ENCODE results near the gene NAA38.

The NAA38 gene

DNA sequence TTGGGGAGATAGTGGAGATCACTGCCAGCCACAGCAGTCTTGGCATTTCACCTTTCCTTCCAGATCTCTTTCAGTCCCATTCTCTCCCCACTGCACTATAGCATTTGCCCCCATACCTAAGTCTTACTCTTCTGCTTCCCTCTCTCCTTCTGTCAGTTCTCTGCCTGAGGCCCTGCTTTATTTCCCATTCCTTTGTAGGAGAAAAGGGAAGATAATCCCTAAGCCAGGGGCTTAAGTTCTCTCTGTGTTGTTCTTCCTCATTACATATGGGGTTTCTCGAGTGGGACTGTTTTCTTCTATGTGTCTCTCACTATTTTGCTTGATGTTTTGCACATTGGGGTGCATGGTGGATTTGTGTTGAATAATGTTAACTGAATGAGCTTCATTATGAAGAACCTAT, 16.9 kb downstream of the NAA38 start:
- H3K9me3 ChIP-seq (ENCODE audit: insufficient read depth, low read length, severe bottlenecking): no peaks in the 10 kb centered on the region
- peak overlapping the region; percentile 95; the same call in 1 of the 2 replicates for H3K4me2 ChIP-seq (ENCODE audit: insufficient read depth, low read length)
- TF ChIP-seq, protein P1, sequence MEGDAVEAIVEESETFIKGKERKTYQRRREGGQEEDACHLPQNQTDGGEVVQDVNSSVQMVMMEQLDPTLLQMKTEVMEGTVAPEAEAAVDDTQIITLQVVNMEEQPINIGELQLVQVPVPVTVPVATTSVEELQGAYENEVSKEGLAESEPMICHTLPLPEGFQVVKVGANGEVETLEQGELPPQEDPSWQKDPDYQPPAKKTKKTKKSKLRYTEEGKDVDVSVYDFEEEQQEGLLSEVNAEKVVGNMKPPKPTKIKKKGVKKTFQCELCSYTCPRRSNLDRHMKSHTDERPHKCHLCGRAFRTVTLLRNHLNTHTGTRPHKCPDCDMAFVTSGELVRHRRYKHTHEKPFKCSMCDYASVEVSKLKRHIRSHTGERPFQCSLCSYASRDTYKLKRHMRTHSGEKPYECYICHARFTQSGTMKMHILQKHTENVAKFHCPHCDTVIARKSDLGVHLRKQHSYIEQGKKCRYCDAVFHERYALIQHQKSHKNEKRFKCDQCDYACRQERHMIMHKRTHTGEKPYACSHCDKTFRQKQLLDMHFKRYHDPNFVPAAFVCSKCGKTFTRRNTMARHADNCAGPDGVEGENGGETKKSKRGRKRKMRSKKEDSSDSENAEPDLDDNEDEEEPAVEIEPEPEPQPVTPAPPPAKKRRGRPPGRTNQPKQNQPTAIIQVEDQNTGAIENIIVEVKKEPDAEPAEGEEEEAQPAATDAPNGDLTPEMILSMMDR (IDR thresholded peaks at IDR 0.05; ENCODE audit: borderline replicate concordance, extremely low read depth, low read length, poor library complexity, severe bottlenecking): no peak
- TF ChIP-seq EZH2 (IDR thresholded peaks at IDR 0.05; ENCODE audit: borderline replicate concordance, low read depth, low read length, severe bottlenecking): no peak
- peaks cover 82% of the 10 kb centered on the region for H3K4me1 ChIP-seq (ENCODE audit: insufficient read depth, low read length)
- no peak overlapping the region for H3K27ac ChIP-seq (ENCODE audit: low read length)
- no peak overlapping the region for H3K4me3 ChIP-seq (ENCODE audit: low read depth in 1 of 2, low read length in 2 of 2)
- H3K36me3 ChIP-seq (ENCODE audit: insufficient read depth, low read length): peaks cover 2% of the 10 kb centered on the region; the same call in 1 of the 2 replicates
- no peak overlapping the region; the same call in 1 of the 2 replicates for H3K9ac ChIP-seq (ENCODE audit: low read depth, low read length)
- no peak for ATAC-seq (ENCODE audit: insufficient read depth, low read depth)
- H4K20me1 ChIP-seq (ENCODE audit: insufficient read depth, low read length): peaks cover 31% of the 10 kb centered on the region
- no peak overlapping the region for H2AFZ ChIP-seq (ENCODE audit: low read depth, low read length)
- no peaks in the 10 kb centered on the region for H3K79me2 ChIP-seq (ENCODE audit: insufficient read depth, low read length)
- no peak for DNase-seq
- H3K27me3 ChIP-seq (ENCODE audit: insufficient read depth, low read length, poor library complexity): peaks cover 49% of the 10 kb centered on the region

DNA sequence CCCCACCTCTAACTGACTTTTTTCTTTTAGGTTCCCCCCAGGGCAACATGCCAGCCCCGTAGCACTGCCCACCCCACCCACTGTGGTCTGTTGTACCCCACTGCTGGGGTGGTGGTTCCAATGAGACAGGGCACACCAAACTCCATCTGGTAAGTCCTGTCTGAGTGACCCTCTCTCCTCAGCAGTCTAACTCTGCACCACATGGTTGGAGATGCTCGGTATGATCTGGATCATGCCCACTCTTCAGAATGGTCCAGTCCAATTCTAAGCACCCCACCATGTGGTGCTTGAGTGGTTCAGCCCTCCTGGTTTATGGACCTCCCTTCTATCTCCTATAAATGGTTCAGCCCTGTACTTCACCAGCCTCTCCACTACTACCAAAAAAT, 17.5 kb downstream of the NAA38 start:
- peaks cover 29% of the 10 kb centered on the region for H4K20me1 ChIP-seq (ENCODE audit: insufficient read depth, low read length)
- no peak overlapping the region for H3K4me3 ChIP-seq (ENCODE audit: low read depth in 1 of 2, low read length in 2 of 2)
- H3K4me2 ChIP-seq (ENCODE audit: insufficient read depth, low read length): no peak overlapping the region
- DNase-seq (no peak), ATAC-seq (ENCODE audit: insufficient read depth, low read depth) (no peak)
- no peak overlapping the region for H3K27ac ChIP-seq (ENCODE audit: low read length)
- H3K79me2 ChIP-seq (ENCODE audit: insufficient read depth, low read length): no peaks in the 10 kb centered on the region
- H3K4me1 ChIP-seq (ENCODE audit: insufficient read depth, low read length): peaks cover 82% of the 10 kb centered on the region
- no peaks in the 10 kb centered on the region for H3K36me3 ChIP-seq (ENCODE audit: insufficient read depth, low read length)
- no peak overlapping the region for H3K9ac ChIP-seq (ENCODE audit: low read depth, low read length)
- peaks cover 49% of the 10 kb centered on the region for H3K27me3 ChIP-seq (ENCODE audit: insufficient read depth, low read length, poor library complexity)
- TF ChIP-seq EZH2 (IDR thresholded peaks at IDR 0.05; ENCODE audit: borderline replicate concordance, low read depth, low read length, severe bottlenecking): no peak
- TF ChIP-seq, protein P1 (IDR thresholded peaks at IDR 0.05; ENCODE audit: borderline replicate concordance, extremely low read depth, low read length, poor library complexity, severe bottlenecking): no peak
- H3K9me3 ChIP-seq (ENCODE audit: insufficient read depth, low read length, severe bottlenecking): no peaks in the 10 kb centered on the region
- no peak overlapping the region for H2AFZ ChIP-seq (ENCODE audit: low read depth, low read length)

DNA sequence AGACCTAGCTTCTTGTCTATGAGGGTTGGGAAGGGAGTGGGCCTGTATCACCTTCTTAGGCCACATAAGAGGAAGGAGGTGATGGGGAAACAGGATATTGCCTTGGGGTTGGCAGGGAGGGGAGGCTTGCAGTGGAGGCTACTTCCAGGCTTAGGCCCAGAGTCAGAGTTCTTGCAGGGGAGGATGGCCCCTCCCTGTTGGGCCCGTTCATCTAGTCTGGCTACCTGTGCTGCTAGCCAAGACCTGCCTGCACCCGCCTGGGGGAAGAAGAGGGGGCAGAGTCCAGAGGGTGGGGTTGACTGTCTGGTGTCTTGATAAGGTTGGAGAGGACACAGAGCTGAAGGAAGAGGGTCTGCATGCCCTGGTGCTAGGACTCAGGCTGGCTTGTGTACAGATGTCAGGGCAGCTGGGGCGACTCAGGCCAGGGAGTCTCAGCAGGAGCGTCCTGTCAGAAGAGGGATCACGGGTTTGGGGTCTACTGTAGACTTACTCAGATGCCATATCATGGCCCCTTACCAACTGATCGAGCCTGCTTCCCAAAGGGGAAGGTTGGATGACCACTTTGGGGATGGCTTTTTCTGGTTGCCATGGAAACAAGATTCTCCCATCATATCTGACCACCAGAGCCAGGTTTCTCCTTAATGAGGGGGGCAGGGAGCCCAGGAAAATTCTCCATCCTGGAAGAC, 18.0 kb downstream of the NAA38 start:
- Histone ChIP-seq H3K4me2 (ENCODE audit: insufficient read depth, low read length) (no peak overlapping the region), H2AFZ (ENCODE audit: low read depth, low read length) (no peak overlapping the region), H3K4me3 (ENCODE audit: low read depth in 1 of 2, low read length in 2 of 2) (no peak overlapping the region), H3K36me3 (ENCODE audit: insufficient read depth, low read length) (no peaks in the 10 kb centered on the region), H3K27me3 (ENCODE audit: insufficient read depth, low read length, poor library complexity) (peaks cover 49% of the 10 kb centered on the region), H3K79me2 (ENCODE audit: insufficient read depth, low read length) (no peaks in the 10 kb centered on the region), H3K4me1 (ENCODE audit: insufficient read depth, low read length) (peaks cover 82% of the 10 kb centered on the region), H3K27ac (ENCODE audit: low read length) (no peak overlapping the region), H3K9ac (ENCODE audit: low read depth, low read length) (no peak overlapping the region), H3K9me3 (ENCODE audit: insufficient read depth, low read length, severe bottlenecking) (no peaks in the 10 kb centered on the region), H4K20me1 (ENCODE audit: insufficient read depth, low read length) (peaks cover 29% of the 10 kb centered on the region)
- TF ChIP-seq, protein P1 (IDR thresholded peaks at IDR 0.05; ENCODE audit: borderline replicate concordance, extremely low read depth, low read length, poor library complexity, severe bottlenecking): no peak
- TF ChIP-seq EZH2 (IDR thresholded peaks at IDR 0.05; ENCODE audit: borderline replicate concordance, low read depth, low read length, severe bottlenecking): no peak
- DNase-seq (no peak), ATAC-seq (ENCODE audit: insufficient read depth, low read depth) (no peak)
